ENCODE measurements around the gene CLASP1. TPM values are rescaled to one million over a fixed set of nuclear protein-coding genes. Genes with fewer than 3 reads are reported as not detected.

The CLASP1 gene
- total and polyA plus RNA-seq, 2 of the 8 experiments (the other 6 are each of a cell fraction or from before 2014, with no cell fraction given), result 7.3 to 53.9 TPM

DNA sequence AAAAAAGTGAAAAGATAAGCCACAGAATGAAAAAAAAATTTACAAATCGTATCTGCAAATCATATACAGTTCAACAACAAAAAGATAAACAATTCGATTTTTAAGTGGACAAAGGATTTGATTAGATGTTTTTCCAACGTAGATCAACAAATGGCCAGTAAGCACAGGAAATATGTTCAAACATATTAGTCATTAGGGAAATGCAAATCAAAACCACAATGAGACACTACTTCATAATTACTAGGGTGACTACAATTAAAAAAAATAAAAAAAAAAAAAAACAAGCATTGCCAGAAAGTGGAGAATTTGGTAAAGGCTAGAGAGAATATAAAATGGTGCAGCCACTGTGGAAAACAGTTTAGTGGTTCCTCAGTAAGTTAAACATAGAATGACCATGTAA is 156.9 kb downstream of the CLASP1 start (continued):
- TF ChIP-seq, protein P1, sequence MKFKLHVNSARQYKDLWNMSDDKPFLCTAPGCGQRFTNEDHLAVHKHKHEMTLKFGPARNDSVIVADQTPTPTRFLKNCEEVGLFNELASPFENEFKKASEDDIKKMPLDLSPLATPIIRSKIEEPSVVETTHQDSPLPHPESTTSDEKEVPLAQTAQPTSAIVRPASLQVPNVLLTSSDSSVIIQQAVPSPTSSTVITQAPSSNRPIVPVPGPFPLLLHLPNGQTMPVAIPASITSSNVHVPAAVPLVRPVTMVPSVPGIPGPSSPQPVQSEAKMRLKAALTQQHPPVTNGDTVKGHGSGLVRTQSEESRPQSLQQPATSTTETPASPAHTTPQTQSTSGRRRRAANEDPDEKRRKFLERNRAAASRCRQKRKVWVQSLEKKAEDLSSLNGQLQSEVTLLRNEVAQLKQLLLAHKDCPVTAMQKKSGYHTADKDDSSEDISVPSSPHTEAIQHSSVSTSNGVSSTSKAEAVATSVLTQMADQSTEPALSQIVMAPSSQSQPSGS (IDR thresholded peaks at IDR 0.05; ENCODE audit: low read length), result no peak
- TF ChIP-seq E2F6 (IDR thresholded peaks at IDR 0.05), result no peak
- TF ChIP-seq MAFK (IDR thresholded peaks at IDR 0.05; ENCODE audit: low read depth, low read length), result no peak
- no peak for TF ChIP-seq USF2 (IDR thresholded peaks at IDR 0.05; ENCODE audit: low read length)
- TF ChIP-seq YY1 (IDR thresholded peaks at IDR 0.05; ENCODE audit: low read depth, low read length), result no peak

All from H1 (cell line).